Endothelial cell (in vitro differentiated cells): ENCODE results near the gene BCOR. TPM values are rescaled to one million over a fixed set of nuclear protein-coding genes. Genes with fewer than 3 reads are reported as not detected.

ENCODE experiments used
- DNase-seq: peaks from one replicate; pipeline ENCODE4 v3.0.0; 2021; ENCODE audit warnings: low spot score
- H3K27ac Mint-ChIP-seq: one replicate; pipeline ENCODE4 v1.8.0; 2021; ENCODE audit warnings: mixed read lengths, inconsistent platforms; ENCODE audit not compliant: unreplicated experiment
- H3K27me3 Mint-ChIP-seq: one replicate; pipeline ENCODE4 v1.8.0; 2021; ENCODE audit warnings: mild to moderate bottlenecking, moderate library complexity, mixed read lengths, inconsistent platforms; ENCODE audit not compliant: unreplicated experiment
- H3K36me3 Mint-ChIP-seq: one replicate; pipeline ENCODE4 v1.8.0; 2021; ENCODE audit warnings: mild to moderate bottlenecking, low read depth, mixed read lengths, inconsistent platforms; ENCODE audit not compliant: unreplicated experiment
- H3K4me1 Mint-ChIP-seq: one replicate; pipeline ENCODE4 v1.8.0; 2021; ENCODE audit warnings: mild to moderate bottlenecking, mixed read lengths, inconsistent platforms; ENCODE audit not compliant: unreplicated experiment
- H3K4me3 Mint-ChIP-seq: one replicate; pipeline ENCODE4 v1.8.0; 2021; ENCODE audit warnings: mild to moderate bottlenecking, mixed read lengths, inconsistent platforms; ENCODE audit not compliant: unreplicated experiment
- H3K9me3 Mint-ChIP-seq: one replicate; pipeline ENCODE4 v1.8.0; 2021; ENCODE audit warnings: mixed read lengths, inconsistent platforms; ENCODE audit not compliant: unreplicated experiment
- total RNA-seq: library from RNA; stranded (reverse); fragmentation: NEBNext Ultra II Directional; extraction: Animal tissue kit (Norgen Biotek cat#: 25700); gene quantifications from one replicate; pipeline ENCODE4 v1.2.1, GENCODE V29; 2021; ENCODE audit not compliant: unreplicated experiment
- TF ChIP-seq, protein P1 (sequence below): fragments of 200-600 bp; sonication (generic); IDR thresholded peaks from one replicate; pipeline ENCODE4 v1.5.0; 2021; ENCODE audit warnings: antibody characterized with exemption; ENCODE audit not compliant: unreplicated experiment

The BCOR gene
- total RNA-seq, 1 donor from 2014 or later: 34.5 TPM

DNA sequence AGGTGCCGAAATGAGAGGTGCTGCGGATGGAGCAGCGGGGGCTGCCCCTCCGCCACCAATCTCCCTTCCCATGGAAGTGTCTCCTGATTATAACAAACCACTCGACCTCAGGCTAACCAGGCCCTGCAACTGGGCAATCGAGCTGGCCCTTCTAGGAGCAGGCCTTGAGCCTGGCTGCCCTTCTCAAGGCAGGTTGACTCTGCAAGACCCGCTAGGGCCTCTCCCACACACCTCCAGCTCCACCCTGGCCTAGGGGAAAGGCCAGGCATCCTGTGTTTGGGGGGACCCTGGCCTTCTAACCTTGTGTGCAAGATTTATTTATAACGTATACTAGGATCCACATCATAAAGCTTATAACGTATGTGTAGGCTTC, 3.7 kb upstream of the BCOR start:
- TF ChIP-seq, protein P1, sequence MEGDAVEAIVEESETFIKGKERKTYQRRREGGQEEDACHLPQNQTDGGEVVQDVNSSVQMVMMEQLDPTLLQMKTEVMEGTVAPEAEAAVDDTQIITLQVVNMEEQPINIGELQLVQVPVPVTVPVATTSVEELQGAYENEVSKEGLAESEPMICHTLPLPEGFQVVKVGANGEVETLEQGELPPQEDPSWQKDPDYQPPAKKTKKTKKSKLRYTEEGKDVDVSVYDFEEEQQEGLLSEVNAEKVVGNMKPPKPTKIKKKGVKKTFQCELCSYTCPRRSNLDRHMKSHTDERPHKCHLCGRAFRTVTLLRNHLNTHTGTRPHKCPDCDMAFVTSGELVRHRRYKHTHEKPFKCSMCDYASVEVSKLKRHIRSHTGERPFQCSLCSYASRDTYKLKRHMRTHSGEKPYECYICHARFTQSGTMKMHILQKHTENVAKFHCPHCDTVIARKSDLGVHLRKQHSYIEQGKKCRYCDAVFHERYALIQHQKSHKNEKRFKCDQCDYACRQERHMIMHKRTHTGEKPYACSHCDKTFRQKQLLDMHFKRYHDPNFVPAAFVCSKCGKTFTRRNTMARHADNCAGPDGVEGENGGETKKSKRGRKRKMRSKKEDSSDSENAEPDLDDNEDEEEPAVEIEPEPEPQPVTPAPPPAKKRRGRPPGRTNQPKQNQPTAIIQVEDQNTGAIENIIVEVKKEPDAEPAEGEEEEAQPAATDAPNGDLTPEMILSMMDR: no peak
- Mint-ChIP-seq H3K27me3 (peaks cover 4% of the 10 kb centered on the region), H3K36me3 (no peaks in the 10 kb centered on the region), H3K27ac (no peak overlapping the region), H3K9me3 (no peaks in the 10 kb centered on the region), H3K4me1 (peaks cover 3% of the 10 kb centered on the region), H3K4me3 (no peak overlapping the region)
- no peak for DNase-seq

DNA sequence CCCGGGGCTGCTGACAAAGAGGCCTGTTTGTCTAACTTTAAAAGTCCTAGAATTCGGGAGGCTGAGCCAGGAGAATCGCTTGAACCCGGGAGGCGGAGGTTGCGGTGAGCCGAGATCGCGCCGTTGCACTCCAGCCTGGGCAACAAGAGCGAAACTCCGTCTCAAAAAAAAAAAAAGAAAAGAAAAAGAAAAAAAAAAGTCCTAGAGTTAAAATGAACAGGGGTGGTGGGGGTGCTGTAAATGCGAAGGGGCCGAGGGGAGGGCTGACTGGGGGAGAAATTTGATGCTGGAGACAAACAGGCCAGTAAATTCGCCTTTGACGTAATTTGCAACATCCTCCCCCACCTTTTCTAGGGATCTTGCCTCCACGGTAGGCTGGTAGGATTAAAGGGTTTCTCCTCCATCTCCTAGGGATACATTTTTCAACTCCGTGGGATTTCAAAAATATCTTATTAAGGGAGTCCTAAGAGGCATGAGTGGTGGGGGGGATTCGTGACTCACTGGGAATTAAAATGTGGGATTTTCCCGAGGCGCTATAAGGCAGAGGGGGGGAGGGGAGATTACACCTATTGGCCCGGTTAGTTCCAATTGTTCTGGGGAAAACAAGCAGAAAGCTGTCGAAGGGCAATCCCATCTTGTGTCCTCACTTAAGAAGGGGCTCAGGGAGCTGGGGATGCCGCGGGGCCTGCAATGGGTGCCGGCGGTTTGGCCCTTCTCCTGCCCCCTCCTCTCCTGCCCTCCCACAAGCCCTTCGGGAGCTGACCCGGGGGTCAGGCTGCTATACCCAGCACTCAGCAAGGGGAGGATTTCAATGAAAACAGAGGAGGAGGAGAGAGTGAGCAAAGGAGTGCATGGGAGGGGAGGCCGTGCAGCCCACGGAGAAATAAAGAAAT, 3.0 kb upstream of the BCOR start:
- Mint-ChIP-seq H3K4me3 (no peak overlapping the region), H3K36me3 (no peaks in the 10 kb centered on the region), H3K27ac (no peak overlapping the region), H3K9me3 (no peaks in the 10 kb centered on the region), H3K27me3 (peaks cover 4% of the 10 kb centered on the region), H3K4me1 (peaks cover 3% of the 10 kb centered on the region)
- TF ChIP-seq, protein P1: no peak
- no peak for DNase-seq

GRCh38 chrX:40100141-40100536, 2.4 kb upstream of the BCOR start:
- H3K36me3 Mint-ChIP-seq: no peaks in the 10 kb centered on the region
- no peak overlapping the region for H3K4me3 Mint-ChIP-seq
- H3K9me3 Mint-ChIP-seq: no peaks in the 10 kb centered on the region
- peaks cover 7% of the 10 kb centered on the region for H3K4me1 Mint-ChIP-seq
- DNase-seq: no peak
- H3K27ac Mint-ChIP-seq: no peak overlapping the region
- peaks cover 6% of the 10 kb centered on the region for H3K27me3 Mint-ChIP-seq
- TF ChIP-seq, protein P1: no peak

DNA sequence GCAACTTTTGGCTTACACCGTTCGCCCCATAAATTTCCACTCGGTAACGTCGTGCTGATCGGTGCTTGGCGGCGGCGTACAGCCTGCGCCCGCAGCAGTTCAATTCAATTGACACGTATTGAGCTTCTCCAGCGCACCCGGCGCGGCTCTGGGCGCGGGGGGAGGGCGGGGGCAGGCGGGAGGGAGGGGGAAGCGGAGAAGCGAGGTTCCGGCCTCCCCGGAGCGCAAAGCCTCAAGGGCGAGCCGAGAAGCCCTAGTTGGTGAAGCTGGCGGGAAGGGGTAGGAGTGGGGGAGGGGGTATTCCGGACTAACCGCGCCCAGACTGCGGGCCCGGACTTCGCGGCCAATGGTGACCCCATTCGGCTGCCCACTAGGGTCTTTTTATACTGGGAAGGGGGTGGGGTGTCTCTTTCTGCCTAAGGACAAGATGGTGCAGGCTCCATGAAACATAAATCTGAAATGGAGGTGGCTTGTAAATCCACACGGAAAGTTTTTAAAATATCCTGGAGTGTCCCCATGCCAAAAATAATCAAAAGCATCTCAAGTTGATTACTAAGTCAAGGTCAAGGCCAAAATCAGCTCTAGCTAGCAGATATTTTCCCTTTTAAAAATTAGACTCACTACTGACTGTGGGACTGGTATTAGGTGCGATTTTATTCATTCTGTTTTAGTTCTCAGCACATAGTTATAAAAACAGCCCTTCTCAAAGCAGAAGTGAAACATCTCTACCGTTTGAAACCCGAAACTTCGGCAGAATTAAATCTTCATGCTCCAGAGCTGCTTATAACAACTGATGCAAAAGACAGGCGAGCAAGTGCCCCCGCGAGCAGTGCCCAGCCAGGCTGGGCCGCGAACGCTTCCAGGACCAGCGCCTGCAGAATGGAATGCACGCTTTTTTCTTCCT, 1.5 kb upstream of the BCOR start:
- Mint-ChIP-seq H3K36me3 (no peaks in the 10 kb centered on the region), H3K27me3 (peaks cover 8% of the 10 kb centered on the region)

More for the DNA sequence above, 1.5 kb upstream of the BCOR start:
- H3K9me3 Mint-ChIP-seq: no peaks in the 10 kb centered on the region
- peaks cover 9% of the 10 kb centered on the region for H3K4me1 Mint-ChIP-seq
- TF ChIP-seq, protein P1: no peak
- no peak overlapping the region for H3K4me3 Mint-ChIP-seq
- no peak overlapping the region for H3K27ac Mint-ChIP-seq
- DNase-seq: no peak
